SHP77 (cell line): ENCODE data around the gene TPT1.
"Not testable (repeated sequence)": the region's sequence is repeated elsewhere in the genome, so short reads cannot be mapped to it uniquely, and the experiment has no call there.

Experiments used
- DNase-seq, 2 experiments: peaks; one replicate each; lab custom pipeline; 2025; lab: John Stamatoyannopoulos, UW

The TPT1 gene

GRCh38 chr13:45301263-45301662 lies 39.7 kb downstream of the TPT1 start:
- DNase-seq: no peak

GRCh38 chr13:45300190-45300985 lies 40.6 kb downstream of the TPT1 start:
- DNase-seq: no peak

DNA sequence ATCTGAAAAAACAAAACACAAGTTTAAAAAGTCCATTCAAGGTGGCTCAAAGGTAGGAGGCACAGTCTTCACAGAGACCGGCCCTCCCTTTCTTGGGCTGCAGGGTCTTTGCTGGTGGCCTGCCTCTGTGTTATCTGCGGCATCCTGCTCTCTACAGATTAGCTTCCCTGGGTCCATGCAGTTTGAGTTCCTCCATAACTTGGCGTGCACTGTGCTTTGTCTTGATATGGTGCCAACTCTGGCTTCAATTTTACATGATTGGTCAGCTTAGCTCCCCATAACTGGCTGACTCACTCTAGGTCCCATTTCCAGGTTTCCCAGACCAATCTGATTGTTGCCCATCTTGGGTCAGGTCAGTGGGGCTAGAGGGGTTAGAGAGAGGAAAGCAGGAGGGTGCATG lies 41.8 kb downstream of the TPT1 start:
- no peak for DNase-seq

GRCh38 chr13:45298550-45298949 lies 42.4 kb downstream of the TPT1 start:
- DNase-seq: not testable (repeated sequence)

DNA sequence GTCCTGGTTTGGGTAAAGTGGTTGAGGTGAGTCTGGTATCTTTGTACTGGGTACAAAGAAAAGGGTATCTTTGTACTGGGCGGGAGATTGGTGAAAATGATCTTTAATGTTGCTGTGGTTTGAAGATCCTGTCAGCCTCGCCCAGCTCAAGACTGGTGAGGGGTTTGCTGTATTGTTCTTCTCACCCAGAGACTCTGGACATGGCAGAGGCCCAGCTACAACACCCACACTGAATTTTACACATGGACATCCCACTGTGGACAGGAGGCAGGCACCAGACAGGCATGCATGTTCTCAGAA lies 42.8 kb downstream of the TPT1 start:
- DNase-seq: no peak

- no peak for DNase-seq
Observed at GRCh38 chr13:45297456-45298205, 43.4 kb downstream of the TPT1 start.

- DNase-seq: no peak
Observed at GRCh38 chr13:45296259-45296658, 44.7 kb downstream of the TPT1 start.

GRCh38 chr13:45295536-45295935 lies 45.4 kb downstream of the TPT1 start:
- no peak for DNase-seq

DNA sequence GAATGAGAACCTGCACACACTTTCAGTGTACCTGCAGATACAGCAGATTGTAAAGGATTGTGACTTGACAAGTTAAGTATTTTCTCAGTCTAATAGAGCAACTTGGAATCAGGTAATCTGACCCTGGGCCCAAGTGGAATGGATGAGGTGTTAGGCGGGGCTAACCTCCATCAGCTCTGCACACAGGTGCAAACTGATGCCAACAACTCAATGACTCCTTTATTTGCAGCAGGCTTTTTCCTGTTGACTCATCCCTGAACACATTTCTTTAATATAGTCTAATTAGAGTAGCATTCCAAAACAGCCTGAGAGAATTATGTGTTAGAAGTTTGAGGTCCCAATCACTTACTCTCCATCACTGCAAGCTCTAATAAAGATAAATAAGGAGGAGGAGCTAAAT lies 48.8 kb downstream of the TPT1 start:
- DNase-seq: no peak

DNA sequence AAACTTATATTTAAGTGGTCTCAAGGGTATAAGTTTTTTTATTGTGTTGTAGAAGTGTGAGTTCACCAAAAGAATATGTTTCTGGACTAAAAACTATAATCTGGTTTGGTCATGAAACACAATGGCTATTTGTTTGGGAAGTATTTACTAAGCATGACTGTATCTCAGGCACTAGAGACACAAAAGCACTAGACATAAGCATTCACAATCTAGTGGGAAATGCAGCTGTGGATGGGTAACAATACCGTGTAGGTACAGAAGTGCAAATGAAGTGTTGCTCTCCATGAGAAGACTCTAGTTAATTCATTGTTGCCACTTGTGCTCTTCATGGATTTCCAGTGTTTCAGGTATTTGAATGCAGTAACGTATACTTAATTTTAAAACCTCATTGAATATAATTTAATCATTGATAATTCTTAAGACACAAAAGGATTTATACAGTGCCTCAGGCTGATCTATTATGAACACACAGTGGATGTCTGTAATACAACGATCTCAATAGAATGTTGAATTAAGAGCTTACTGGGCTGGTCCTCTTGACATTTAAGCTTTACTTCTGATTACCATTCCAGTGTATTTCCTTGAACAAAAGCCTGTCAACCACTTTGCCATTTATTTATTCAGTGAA lies 50.9 kb downstream of the TPT1 start:
- no peak for DNase-seq
